ENCODE measurements around the gene LAMP5. TPM values are rescaled to one million over a fixed set of nuclear protein-coding genes. Genes with fewer than 3 reads are reported as not detected.

The LAMP5 gene
- polyA plus RNA-seq, 1 donor (not counting 4 experiments of a cell fraction or from before 2014, with no cell fraction given): not detected

GRCh38 chr20:9520086-9520485 is 5.7 kb downstream of the LAMP5 start:
- TF ChIP-seq EZH2 (IDR thresholded peaks at IDR 0.05; ENCODE audit: low read length): no peak
- no peak for TF ChIP-seq CTCF (optimal IDR thresholded peaks at IDR 0.05 in 1 of 3, IDR thresholded peaks at IDR 0.05 in 1 of 3, conservative IDR thresholded peaks at IDR 0.05 in 1 of 3; ENCODE audit: extremely low read depth in 1 of 3, insufficient read depth in 2 of 3, low read length in 3 of 3)
- Histone ChIP-seq H3K9me3 (ENCODE audit: control insufficient read depth, low read depth, low read length) (no peaks in the 10 kb centered on the region), H3K4me1 (ENCODE audit: control insufficient read depth, extremely low read depth, insufficient read depth, low read length) (no peaks in the 10 kb centered on the region), H2AFZ (ENCODE audit: control insufficient read depth, low read length) (no peak overlapping the region), H4K20me1 (ENCODE audit: control insufficient read depth, extremely low read depth, insufficient read depth, low read length) (no peaks in the 10 kb centered on the region), H3K4me2 (ENCODE audit: control insufficient read depth, extremely low read depth, insufficient read depth, low read depth, low read length) (no peak overlapping the region), H3K9ac (ENCODE audit: control insufficient read depth, extremely low read depth, insufficient read depth, low read length) (no peak overlapping the region), H3K9me1 (ENCODE audit: control insufficient read depth, extremely low read depth, insufficient read depth, low read length) (no peaks in the 10 kb centered on the region), H3K4me3 (ENCODE audit: control insufficient read depth in 2 of 3, extremely low read depth in 1 of 3, insufficient read depth in 2 of 3, low read depth in 1 of 3, low read length in 3 of 3) (no peak overlapping the region), H3K27ac (ENCODE audit: control insufficient read depth, insufficient read depth, low read length) (no peak overlapping the region), H3K36me3 (ENCODE audit: control insufficient read depth in 2 of 2, extremely low read depth in 1 of 2, insufficient read depth in 2 of 2, low read length in 2 of 2) (no peaks in the 10 kb centered on the region), H3K27me3 (ENCODE audit: control insufficient read depth, extremely low read depth, insufficient read depth, low read length) (peaks cover 29% of the 10 kb centered on the region), H3K79me2 (ENCODE audit: control insufficient read depth, insufficient read depth, low read length) (no peaks in the 10 kb centered on the region)
- DNase-seq (ENCODE audit: low read depth, low spot score): no peak
- FAIRE-seq: no peak
- dilution Hi-C loops (cut with MboI; ENCODE audit: extremely low pct_ligation_motif_present, low sequenced_read_pairs): no loop called here

- no peaks in the 10 kb centered on the region for H3K9me3 ChIP-seq (ENCODE audit: control insufficient read depth, low read depth, low read length)
- dilution Hi-C loops (cut with MboI; ENCODE audit: extremely low pct_ligation_motif_present, low sequenced_read_pairs): no loop called here
- TF ChIP-seq EZH2 (IDR thresholded peaks at IDR 0.05; ENCODE audit: low read length) (no peak), CTCF (optimal IDR thresholded peaks at IDR 0.05 in 1 of 3, IDR thresholded peaks at IDR 0.05 in 1 of 3, conservative IDR thresholded peaks at IDR 0.05 in 1 of 3; ENCODE audit: extremely low read depth in 1 of 3, insufficient read depth in 2 of 3, low read length in 3 of 3) (no peak)
These were observed 9.2 kb downstream of the LAMP5 start for GRCh38 chr20:9523636-9524035.

More at GRCh38 chr20:9523636-9524035, 9.2 kb downstream of the LAMP5 start:
- Histone ChIP-seq H4K20me1 (ENCODE audit: control insufficient read depth, extremely low read depth, insufficient read depth, low read length) (no peaks in the 10 kb centered on the region), H3K9ac (ENCODE audit: control insufficient read depth, extremely low read depth, insufficient read depth, low read length) (no peak overlapping the region), H3K4me3 (ENCODE audit: control insufficient read depth in 2 of 3, extremely low read depth in 1 of 3, insufficient read depth in 2 of 3, low read depth in 1 of 3, low read length in 3 of 3) (no peak overlapping the region), H3K27ac (ENCODE audit: control insufficient read depth, insufficient read depth, low read length) (no peak overlapping the region), H3K27me3 (ENCODE audit: control insufficient read depth, extremely low read depth, insufficient read depth, low read length) (no peaks in the 10 kb centered on the region), H2AFZ (ENCODE audit: control insufficient read depth, low read length) (no peak overlapping the region), H3K4me1 (ENCODE audit: control insufficient read depth, extremely low read depth, insufficient read depth, low read length) (no peaks in the 10 kb centered on the region), H3K79me2 (ENCODE audit: control insufficient read depth, insufficient read depth, low read length) (no peaks in the 10 kb centered on the region), H3K4me2 (ENCODE audit: control insufficient read depth, extremely low read depth, insufficient read depth, low read depth, low read length) (no peak overlapping the region), H3K36me3 (ENCODE audit: control insufficient read depth in 2 of 2, extremely low read depth in 1 of 2, insufficient read depth in 2 of 2, low read length in 2 of 2) (no peaks in the 10 kb centered on the region), H3K9me1 (ENCODE audit: control insufficient read depth, extremely low read depth, insufficient read depth, low read length) (no peaks in the 10 kb centered on the region)
- DNase-seq (ENCODE audit: low read depth, low spot score): no peak
- no peak for FAIRE-seq
